ENCODE data around the gene CLDN16.

CLDN16 gene

GRCh38 chr3:190429681-190430080, 41.7 kb downstream of the CLDN16 start:
- Histone ChIP-seq H3K79me2 (ENCODE audit: low read length) (no peaks in the 10 kb centered on the region), H4K20me1 (ENCODE audit: insufficient read depth, low read length) (no peaks in the 10 kb centered on the region), H3K4me3 (ENCODE audit: low read length) (no peak overlapping the region), H3K27ac (ENCODE audit: low read length) (no peak overlapping the region), H3K4me2 (ENCODE audit: low read depth, low read length) (no peak overlapping the region), H3K9me3 (replicated peaks; ENCODE audit: insufficient read depth, low read length) (no peaks in the 10 kb centered on the region), H3F3A (ENCODE audit: insufficient read depth, low read length) (no peaks in the 10 kb centered on the region), H3K36me3 (replicated peaks; ENCODE audit: insufficient read depth, low read length) (no peaks in the 10 kb centered on the region), H3K9ac (ENCODE audit: low read length) (no peak overlapping the region), H2AFZ (ENCODE audit: low read length) (no peak overlapping the region), H3K4me1 (ENCODE audit: low read length) (no peaks in the 10 kb centered on the region), H3K9me2 (replicated peaks; ENCODE audit: insufficient read depth, low read length) (no peaks in the 10 kb centered on the region), H3K27me3 (replicated peaks; ENCODE audit: insufficient read depth, low read length) (no peaks in the 10 kb centered on the region)
- TF ChIP-seq EZH2phosphoT487 (IDR thresholded peaks at IDR 0.05; ENCODE audit: low read length), result no peak
- no peak for TF ChIP-seq EZH2 (optimal IDR thresholded peaks at IDR 0.05; ENCODE audit: low read depth, low read length)
- TF ChIP-seq, protein P1, sequence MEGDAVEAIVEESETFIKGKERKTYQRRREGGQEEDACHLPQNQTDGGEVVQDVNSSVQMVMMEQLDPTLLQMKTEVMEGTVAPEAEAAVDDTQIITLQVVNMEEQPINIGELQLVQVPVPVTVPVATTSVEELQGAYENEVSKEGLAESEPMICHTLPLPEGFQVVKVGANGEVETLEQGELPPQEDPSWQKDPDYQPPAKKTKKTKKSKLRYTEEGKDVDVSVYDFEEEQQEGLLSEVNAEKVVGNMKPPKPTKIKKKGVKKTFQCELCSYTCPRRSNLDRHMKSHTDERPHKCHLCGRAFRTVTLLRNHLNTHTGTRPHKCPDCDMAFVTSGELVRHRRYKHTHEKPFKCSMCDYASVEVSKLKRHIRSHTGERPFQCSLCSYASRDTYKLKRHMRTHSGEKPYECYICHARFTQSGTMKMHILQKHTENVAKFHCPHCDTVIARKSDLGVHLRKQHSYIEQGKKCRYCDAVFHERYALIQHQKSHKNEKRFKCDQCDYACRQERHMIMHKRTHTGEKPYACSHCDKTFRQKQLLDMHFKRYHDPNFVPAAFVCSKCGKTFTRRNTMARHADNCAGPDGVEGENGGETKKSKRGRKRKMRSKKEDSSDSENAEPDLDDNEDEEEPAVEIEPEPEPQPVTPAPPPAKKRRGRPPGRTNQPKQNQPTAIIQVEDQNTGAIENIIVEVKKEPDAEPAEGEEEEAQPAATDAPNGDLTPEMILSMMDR (IDR thresholded peaks at IDR 0.05; ENCODE audit: low read length), result no peak
- no peak for DNase-seq

GRCh38 chr3:190430906-190431305, 42.9 kb downstream of the CLDN16 start:
- Histone ChIP-seq H2AFZ (ENCODE audit: low read length) (no peak overlapping the region), H3K27ac (ENCODE audit: low read length) (no peak overlapping the region), H3K4me3 (ENCODE audit: low read length) (no peak overlapping the region), H3K79me2 (ENCODE audit: low read length) (no peaks in the 10 kb centered on the region), H4K20me1 (ENCODE audit: insufficient read depth, low read length) (no peaks in the 10 kb centered on the region), H3K9me2 (replicated peaks; ENCODE audit: insufficient read depth, low read length) (no peaks in the 10 kb centered on the region), H3K4me2 (ENCODE audit: low read depth, low read length) (no peak overlapping the region), H3K9me3 (replicated peaks; ENCODE audit: insufficient read depth, low read length) (no peaks in the 10 kb centered on the region), H3K27me3 (replicated peaks; ENCODE audit: insufficient read depth, low read length) (no peaks in the 10 kb centered on the region), H3K4me1 (ENCODE audit: low read length) (no peaks in the 10 kb centered on the region), H3K36me3 (replicated peaks; ENCODE audit: insufficient read depth, low read length) (no peaks in the 10 kb centered on the region), H3F3A (ENCODE audit: insufficient read depth, low read length) (no peaks in the 10 kb centered on the region), H3K9ac (ENCODE audit: low read length) (no peak overlapping the region)
- TF ChIP-seq, protein P1 (IDR thresholded peaks at IDR 0.05; ENCODE audit: low read length), result no peak
- TF ChIP-seq EZH2phosphoT487 (IDR thresholded peaks at IDR 0.05; ENCODE audit: low read length) (no peak), EZH2 (optimal IDR thresholded peaks at IDR 0.05; ENCODE audit: low read depth, low read length) (no peak)
- DNase-seq, result no peak

DNA sequence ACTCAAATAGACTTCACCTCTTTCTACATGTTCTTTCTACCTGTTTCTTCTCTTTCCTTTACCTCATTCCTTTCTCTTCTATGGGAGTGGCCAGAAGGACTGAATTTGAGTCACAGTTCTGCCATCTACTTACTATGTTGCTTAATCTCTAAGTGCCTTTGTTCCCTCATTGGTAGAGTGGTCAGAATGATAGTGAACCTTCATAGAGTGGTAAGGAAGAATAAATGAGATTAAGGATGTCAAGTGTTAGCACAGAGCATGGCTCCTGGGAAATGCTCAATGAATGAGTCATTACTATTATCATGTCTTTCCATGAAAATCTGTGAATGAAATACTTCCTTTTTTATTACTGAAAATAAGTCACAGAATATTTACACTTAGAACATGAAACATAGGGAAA, 44.3 kb downstream of the CLDN16 start:
- H3K9me3 ChIP-seq (replicated peaks; ENCODE audit: insufficient read depth, low read length), result no peaks in the 10 kb centered on the region
- H3K9ac ChIP-seq (ENCODE audit: low read length), result no peak overlapping the region
- TF ChIP-seq EZH2 (optimal IDR thresholded peaks at IDR 0.05; ENCODE audit: low read depth, low read length), result no peak
- no peak for TF ChIP-seq EZH2phosphoT487 (IDR thresholded peaks at IDR 0.05; ENCODE audit: low read length)
- TF ChIP-seq, protein P1 (IDR thresholded peaks at IDR 0.05; ENCODE audit: low read length), result no peak
- no peaks in the 10 kb centered on the region for H3K36me3 ChIP-seq (replicated peaks; ENCODE audit: insufficient read depth, low read length)
- H3K4me2 ChIP-seq (ENCODE audit: low read depth, low read length), result no peak overlapping the region
- no peak overlapping the region for H3K4me3 ChIP-seq (ENCODE audit: low read length)
- no peaks in the 10 kb centered on the region for H3K79me2 ChIP-seq (ENCODE audit: low read length)
- no peaks in the 10 kb centered on the region for H3K27me3 ChIP-seq (replicated peaks; ENCODE audit: insufficient read depth, low read length)
- no peak overlapping the region for H2AFZ ChIP-seq (ENCODE audit: low read length)
- DNase-seq, result no peak
- no peaks in the 10 kb centered on the region for H3K9me2 ChIP-seq (replicated peaks; ENCODE audit: insufficient read depth, low read length)
- H3K4me1 ChIP-seq (ENCODE audit: low read length), result no peaks in the 10 kb centered on the region
- H4K20me1 ChIP-seq (ENCODE audit: insufficient read depth, low read length), result no peaks in the 10 kb centered on the region
- H3F3A ChIP-seq (ENCODE audit: insufficient read depth, low read length), result no peaks in the 10 kb centered on the region
- no peak overlapping the region for H3K27ac ChIP-seq (ENCODE audit: low read length)

Data from MM.1S (cell line).